IMR-90 (cell line): ENCODE measurements around the gene TMIGD1. TPM values are rescaled to one million over a fixed set of nuclear protein-coding genes. Genes with fewer than 3 reads are reported as not detected.

Experiments used
- ATAC-seq: fragments of 200-7000 bp; cut with Tn5 transposase; 2 replicates; pipeline ENCODE4 v1.9.1; 2020; ENCODE audit warnings: low read depth, mild to moderate bottlenecking, moderate library complexity
- BruUV-seq: library from RNA; stranded (reverse); fragments of 400-500 nt; replicated peaks from 2 replicates; lab custom pipeline; 2021; lab: Mats Ljungman, UMichigan
- CTCF ChIA-PET: fragments of 300-600 bp; formaldehyde crosslinking; extraction: SDS; loops from one replicate; lab custom pipeline; 2021; ENCODE audit warnings: antibody characterized with exemption; lab: Yijun Ruan, JAX
- POLR2A ChIA-PET: fragments of 300-600 bp; sonication (Branson Sonifier 250); formaldehyde crosslinking; loops from one replicate; lab custom pipeline; 2022; ENCODE audit warnings: antibody characterized with exemption; ENCODE audit not compliant: unreplicated experiment; lab: Charles Lee
- DNase-seq: peaks from one replicate; pipeline ENCODE4 v3.0.0; 2013
- H2AFZ ChIP-seq: replicated peaks from 2 replicates; pipeline ENCODE3; 2013; ENCODE audit warnings: low read length, mild to moderate bottlenecking; ENCODE audit not compliant: poor library complexity
- H2AK5ac ChIP-seq: 2 replicates; pipeline ENCODE4 v1.6.1; 2013; ENCODE audit warnings: low read depth, low read length, inconsistent platforms
- H2AK9ac ChIP-seq: replicated peaks from 2 replicates; pipeline ENCODE3; 2013; ENCODE audit warnings: mild to moderate bottlenecking, low read depth, low read length, moderate library complexity; ENCODE audit not compliant: poor library complexity
- H2BK120ac ChIP-seq: 2 replicates; pipeline ENCODE4 v1.6.1; 2013; ENCODE audit warnings: low read depth, low read length, inconsistent platforms
- H2BK15ac ChIP-seq: 3 replicates; pipeline ENCODE4 v1.6.1; 2013; ENCODE audit warnings: low read depth, low read length, inconsistent platforms
- H2BK20ac ChIP-seq: 2 replicates; pipeline ENCODE4 v1.6.1; 2013; ENCODE audit warnings: low read depth, mild to moderate bottlenecking, inconsistent platforms, low read length, moderate library complexity
- H2BK5ac ChIP-seq: 2 replicates; pipeline ENCODE4 v1.6.1; 2013; ENCODE audit warnings: mild to moderate bottlenecking, low read depth, low read length, inconsistent platforms; ENCODE audit not compliant: poor library complexity, severe bottlenecking
- H3K14ac ChIP-seq: replicated peaks from 2 replicates; pipeline ENCODE4 v1.6.1; 2013; ENCODE audit warnings: low read depth, low read length, inconsistent platforms
- H3K18ac ChIP-seq: 2 replicates; pipeline ENCODE4 v1.6.1; 2013; ENCODE audit warnings: low read depth, low read length, control low read depth
- H3K23ac ChIP-seq: 2 replicates; pipeline ENCODE4 v1.6.1; 2013; ENCODE audit warnings: low read depth, low read length, inconsistent platforms
- H3K27ac ChIP-seq: 2 replicates; pipeline ENCODE4 v1.5.1; 2013; ENCODE audit warnings: mild to moderate bottlenecking, control low read depth, low read length; ENCODE audit not compliant: insufficient read depth
- H3K27me3 ChIP-seq: 2 replicates; pipeline ENCODE4 v1.6.1; 2013; ENCODE audit warnings: low read length; ENCODE audit not compliant: control insufficient read depth, insufficient read depth
- H3K36me3 ChIP-seq: 2 replicates; pipeline ENCODE4 v1.6.1; 2013; ENCODE audit warnings: low read length, mixed read lengths; ENCODE audit not compliant: control insufficient read depth, insufficient read depth
- H3K4ac ChIP-seq: 2 replicates; pipeline ENCODE4 v1.6.1; 2013; ENCODE audit warnings: low read depth, low read length, inconsistent platforms
- H3K4me1 ChIP-seq: 2 replicates; pipeline ENCODE4 v1.6.1; 2013; ENCODE audit warnings: low read length, mixed read lengths; ENCODE audit not compliant: control insufficient read depth, insufficient read depth
- H3K4me2 ChIP-seq: 2 replicates; pipeline ENCODE4 v1.6.1; 2013; ENCODE audit warnings: low read depth, mild to moderate bottlenecking, control low read depth, low read length, moderate library complexity
- H3K4me3 ChIP-seq: 2 replicates; pipeline ENCODE4 v1.5.1; 2013; ENCODE audit warnings: low read depth, mild to moderate bottlenecking, control low read depth, low read length, moderate library complexity; ENCODE audit not compliant: insufficient read depth
- H3K56ac ChIP-seq: 2 replicates; pipeline ENCODE4 v1.6.1; 2013; ENCODE audit warnings: low read length, inconsistent platforms; ENCODE audit not compliant: insufficient read depth; ENCODE audit errors: extremely low read depth
- H3K79me1 ChIP-seq, 2 experiments: 2 replicates each; pipeline ENCODE4 v1.6.1; 2013; ENCODE audit warnings: low read length in 2 of 2, inconsistent platforms in 1 of 2, low read depth in 1 of 2
- H3K9ac ChIP-seq: 2 replicates; pipeline ENCODE4 v1.6.1; 2013; ENCODE audit warnings: low read depth, low read length, control low read depth
- H3K9me1 ChIP-seq: 2 replicates; pipeline ENCODE4 v1.6.1; 2013; ENCODE audit warnings: low read length, inconsistent platforms; ENCODE audit not compliant: insufficient read depth
- H3K9me3 ChIP-seq: 2 replicates; pipeline ENCODE4 v1.6.1; 2013; ENCODE audit warnings: low read length; ENCODE audit not compliant: control insufficient read depth, insufficient read depth
- H4K20me1 ChIP-seq: 2 replicates; pipeline ENCODE4 v1.6.1; 2013; ENCODE audit warnings: low read length, inconsistent platforms; ENCODE audit not compliant: insufficient read depth
- H4K5ac ChIP-seq: 2 replicates; pipeline ENCODE4 v1.6.1; 2013; ENCODE audit warnings: mild to moderate bottlenecking, low read depth, low read length, control low read depth
- H4K8ac ChIP-seq, 2 experiments: 2 replicates each; pipeline ENCODE4 v1.6.1; 2013; ENCODE audit warnings: low read depth in 2 of 2, low read length in 2 of 2, control low read depth in 1 of 2, inconsistent platforms in 1 of 2
- H4K91ac ChIP-seq: 2 replicates; pipeline ENCODE4 v1.6.1; 2013; ENCODE audit warnings: low read depth, low read length, inconsistent platforms; ENCODE audit not compliant: insufficient read depth
- BHLHE40 ChIP-seq: fragments of 150-350 bp; IDR thresholded peaks from 2 replicates; pipeline ENCODE4 v1.6.1; 2016; ENCODE audit warnings: mild to moderate bottlenecking, low read depth, low read length
- CEBPB ChIP-seq: IDR thresholded peaks from 2 replicates; pipeline ENCODE4 v1.6.1; 2012; ENCODE audit warnings: low read depth, low read length, improper control_type of control experiment
- CHD1 ChIP-seq: IDR thresholded peaks from 2 replicates; pipeline ENCODE4 v1.6.1; 2012; ENCODE audit warnings: low read depth, low read length, improper control_type of control experiment
- MAFK ChIP-seq: IDR thresholded peaks from 2 replicates; pipeline ENCODE4 v1.6.1; 2012; ENCODE audit warnings: low read depth, low read length, improper control_type of control experiment
- MAZ ChIP-seq: IDR thresholded peaks from 2 replicates; pipeline ENCODE4 v1.6.1; 2012; ENCODE audit warnings: low read depth, mild to moderate bottlenecking, low read length, improper control_type of control experiment, moderate library complexity, borderline replicate concordance
- MXI1 ChIP-seq: IDR thresholded peaks from 2 replicates; pipeline ENCODE4 v1.6.1; 2012; ENCODE audit warnings: low read depth, mild to moderate bottlenecking, low read length, moderate library complexity, borderline replicate concordance
- NFE2L2 ChIP-seq: fragments of 150-350 bp; IDR thresholded peaks from 2 replicates; pipeline ENCODE4 v1.6.1; 2016; ENCODE audit warnings: low read depth, mild to moderate bottlenecking, low read length
- POLR2A ChIP-seq: IDR thresholded peaks from 2 replicates; pipeline ENCODE4 v1.6.1; 2012; ENCODE audit warnings: mild to moderate bottlenecking, low read depth, low read length
- RCOR1 ChIP-seq: IDR thresholded peaks from 2 replicates; pipeline ENCODE4 v1.6.1; 2012; ENCODE audit warnings: mild to moderate bottlenecking, low read length, improper control_type of control experiment; ENCODE audit not compliant: insufficient replicate concordance
- RFX5 ChIP-seq: IDR thresholded peaks from 2 replicates; pipeline ENCODE4 v1.8.0; 2012; ENCODE audit warnings: low read depth, mild to moderate bottlenecking, low read length, moderate library complexity
- WGBS, 2 experiments: methylation state at CpG; one replicate each; pipeline versions ENCODE4 v1.1.5 to v1.1.7; 2013; ENCODE audit warnings: missing lambda C conversion rate in 2 of 2; ENCODE audit not compliant: insufficient read length in 1 of 2; ENCODE audit errors: extremely low coverage in 2 of 2; 5-methylcytosine and 5-hydroxymethylcytosine counted together
- dilution Hi-C: fragments of 300-500 bp; cut with HindIII; formaldehyde crosslinking; loops from one replicate; pipeline ENCODE4 v1.14.3; 2018; ENCODE audit warnings: low sequenced_read_pairs; ENCODE audit not compliant: unreplicated experiment
- in situ Hi-C: fragments of 300-500 bp; cut with MboI; formaldehyde crosslinking; loops from 3 replicates; pipeline ENCODE4 v1.14.3; 2019; ENCODE audit warnings: low sequenced_read_pairs, inconsistent platforms, mixed read lengths
- intact Hi-C: fragments of 100-400 bp; cut with micrococcal nuclease; formaldehyde crosslinking; loops from 2 replicates; pipeline ENCODE4 v1.10.0; 2022
- polyA plus RNA-seq, 3 experiments: library from polyadenylated mRNA; depleted of rRNA; stranded (reverse); fragments of >200 nt; gene quantifications; 2 replicates each; pipeline ENCODE4 v1.2.3, GENCODE V29; 2012; ENCODE audit warnings: low replicate concordance in 1 of 3
- total RNA-seq: library from RNA; depleted of rRNA; stranded (reverse); fragments of >200 nt; gene quantifications from 2 replicates; pipeline ENCODE4 v1.2.3, GENCODE V29; 2012
- TF ChIP-seq, protein P1 (sequence below): fragments of 150-350 bp; IDR thresholded peaks from 2 replicates; pipeline ENCODE4 v1.6.1; 2016; ENCODE audit warnings: low read depth, mild to moderate bottlenecking, low read length, moderate library complexity, borderline replicate concordance
- TF ChIP-seq, protein P2 (sequence below): conservative IDR thresholded peaks from 2 replicates; pipeline ENCODE4 v1.5.1; 2012; ENCODE audit warnings: mild to moderate bottlenecking, low read depth, low read length, improper control_type of control experiment

Gene TMIGD1
- total and polyA plus RNA-seq, 2 of the 4 experiments (the other 2 are of a cell fraction): not detected

DNA sequence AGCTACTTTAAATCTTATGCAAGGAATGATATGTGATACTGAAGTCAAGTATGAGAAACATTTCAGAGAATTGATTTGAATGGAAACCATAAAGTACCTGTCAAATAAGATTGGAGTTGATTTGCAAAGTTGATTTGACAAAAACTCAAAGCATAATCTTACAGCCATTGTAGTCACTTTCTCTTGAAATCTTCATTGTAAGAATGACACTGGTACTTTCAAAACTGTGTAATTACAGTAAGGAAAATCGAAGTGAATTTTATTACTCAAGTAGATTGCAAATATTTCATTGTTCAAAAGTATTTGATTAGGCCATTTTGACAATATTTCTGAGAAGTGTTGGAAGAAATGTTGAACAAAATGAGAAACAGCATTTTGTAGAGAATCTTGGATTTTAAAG, 48.5 kb upstream of the TMIGD1 start:
- no peak overlapping the region for H4K8ac ChIP-seq
- intact Hi-C loops (no loop called here), in situ Hi-C loops (no loop called here), dilution Hi-C loops (no loop called here)
- H3K9ac ChIP-seq: no peak overlapping the region
- H3K36me3 ChIP-seq: peaks cover 6% of the 10 kb centered on the region
- ChIA-PET POLR2A (no interaction called here), CTCF (no interaction called here)
- H2AK5ac ChIP-seq: no peak overlapping the region
- H3K18ac ChIP-seq: no peak overlapping the region
- H3K79me1 ChIP-seq: peaks cover 14 to 44% of the 10 kb centered on the region in 2 experiments
- BruUV-seq: no TSS peak
- no peak overlapping the region for H2BK20ac ChIP-seq
- H4K5ac ChIP-seq: no peak overlapping the region
- no peaks in the 10 kb centered on the region for H3K9me3 ChIP-seq
- H3K23ac ChIP-seq: no peak overlapping the region
- TF ChIP-seq, protein P1, sequence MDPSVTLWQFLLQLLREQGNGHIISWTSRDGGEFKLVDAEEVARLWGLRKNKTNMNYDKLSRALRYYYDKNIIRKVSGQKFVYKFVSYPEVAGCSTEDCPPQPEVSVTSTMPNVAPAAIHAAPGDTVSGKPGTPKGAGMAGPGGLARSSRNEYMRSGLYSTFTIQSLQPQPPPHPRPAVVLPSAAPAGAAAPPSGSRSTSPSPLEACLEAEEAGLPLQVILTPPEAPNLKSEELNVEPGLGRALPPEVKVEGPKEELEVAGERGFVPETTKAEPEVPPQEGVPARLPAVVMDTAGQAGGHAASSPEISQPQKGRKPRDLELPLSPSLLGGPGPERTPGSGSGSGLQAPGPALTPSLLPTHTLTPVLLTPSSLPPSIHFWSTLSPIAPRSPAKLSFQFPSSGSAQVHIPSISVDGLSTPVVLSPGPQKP: no peak
- TF ChIP-seq MAFK (no peak), NFE2L2 (no peak), CEBPB (no peak), POLR2A (no peak), CHD1 (no peak), RCOR1 (no peak), MXI1 (no peak), RFX5 (no peak), MAZ (no peak), BHLHE40 (no peak)
- TF ChIP-seq, protein P2, sequence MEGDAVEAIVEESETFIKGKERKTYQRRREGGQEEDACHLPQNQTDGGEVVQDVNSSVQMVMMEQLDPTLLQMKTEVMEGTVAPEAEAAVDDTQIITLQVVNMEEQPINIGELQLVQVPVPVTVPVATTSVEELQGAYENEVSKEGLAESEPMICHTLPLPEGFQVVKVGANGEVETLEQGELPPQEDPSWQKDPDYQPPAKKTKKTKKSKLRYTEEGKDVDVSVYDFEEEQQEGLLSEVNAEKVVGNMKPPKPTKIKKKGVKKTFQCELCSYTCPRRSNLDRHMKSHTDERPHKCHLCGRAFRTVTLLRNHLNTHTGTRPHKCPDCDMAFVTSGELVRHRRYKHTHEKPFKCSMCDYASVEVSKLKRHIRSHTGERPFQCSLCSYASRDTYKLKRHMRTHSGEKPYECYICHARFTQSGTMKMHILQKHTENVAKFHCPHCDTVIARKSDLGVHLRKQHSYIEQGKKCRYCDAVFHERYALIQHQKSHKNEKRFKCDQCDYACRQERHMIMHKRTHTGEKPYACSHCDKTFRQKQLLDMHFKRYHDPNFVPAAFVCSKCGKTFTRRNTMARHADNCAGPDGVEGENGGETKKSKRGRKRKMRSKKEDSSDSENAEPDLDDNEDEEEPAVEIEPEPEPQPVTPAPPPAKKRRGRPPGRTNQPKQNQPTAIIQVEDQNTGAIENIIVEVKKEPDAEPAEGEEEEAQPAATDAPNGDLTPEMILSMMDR: no peak
- H2BK15ac ChIP-seq: no peak overlapping the region
- H3K4ac ChIP-seq: no peak overlapping the region
- no peaks in the 10 kb centered on the region for H3K27me3 ChIP-seq
- H2AFZ ChIP-seq: no peak overlapping the region
- no peak overlapping the region for H3K14ac ChIP-seq
- no peak overlapping the region for H3K4me3 ChIP-seq
- no peak overlapping the region for H2BK5ac ChIP-seq
- no peak overlapping the region for H3K56ac ChIP-seq
- H3K27ac ChIP-seq: no peak overlapping the region
- H4K20me1 ChIP-seq: peaks cover 20% of the 10 kb centered on the region; the same call in 1 of the 2 replicates
- no peak overlapping the region for H2AK9ac ChIP-seq
- no peak overlapping the region; the same call in 1 of the 2 replicates for H3K4me2 ChIP-seq
- H2BK120ac ChIP-seq: no peak overlapping the region
- WGBS, 2 experiments: no CpG with 5 or more reads among the region's 1 CpG
- DNase-seq (no peak), ATAC-seq (no peak)
- H4K91ac ChIP-seq: no peak overlapping the region
- H3K4me1 ChIP-seq: peaks cover 8% of the 10 kb centered on the region
- peaks cover 5% of the 10 kb centered on the region for H3K9me1 ChIP-seq
